AG09319 (cell line): ENCODE measurements around the gene TMEM109.

ENCODE experiments used
- DNase-seq: peaks from one replicate; pipeline ENCODE4 v3.0.0-alpha.2; 2010; ENCODE audit warnings: low read depth; ENCODE audit errors: extremely low read depth
- TF ChIP-seq, protein P1 (sequence below): IDR thresholded peaks from 2 replicates; pipeline ENCODE4 v1.5.1; 2011; ENCODE audit warnings: low read depth, mild to moderate bottlenecking, inconsistent platforms, low read length, moderate library complexity

Gene TMEM109, protein sequence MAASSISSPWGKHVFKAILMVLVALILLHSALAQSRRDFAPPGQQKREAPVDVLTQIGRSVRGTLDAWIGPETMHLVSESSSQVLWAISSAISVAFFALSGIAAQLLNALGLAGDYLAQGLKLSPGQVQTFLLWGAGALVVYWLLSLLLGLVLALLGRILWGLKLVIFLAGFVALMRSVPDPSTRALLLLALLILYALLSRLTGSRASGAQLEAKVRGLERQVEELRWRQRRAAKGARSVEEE

DNA sequence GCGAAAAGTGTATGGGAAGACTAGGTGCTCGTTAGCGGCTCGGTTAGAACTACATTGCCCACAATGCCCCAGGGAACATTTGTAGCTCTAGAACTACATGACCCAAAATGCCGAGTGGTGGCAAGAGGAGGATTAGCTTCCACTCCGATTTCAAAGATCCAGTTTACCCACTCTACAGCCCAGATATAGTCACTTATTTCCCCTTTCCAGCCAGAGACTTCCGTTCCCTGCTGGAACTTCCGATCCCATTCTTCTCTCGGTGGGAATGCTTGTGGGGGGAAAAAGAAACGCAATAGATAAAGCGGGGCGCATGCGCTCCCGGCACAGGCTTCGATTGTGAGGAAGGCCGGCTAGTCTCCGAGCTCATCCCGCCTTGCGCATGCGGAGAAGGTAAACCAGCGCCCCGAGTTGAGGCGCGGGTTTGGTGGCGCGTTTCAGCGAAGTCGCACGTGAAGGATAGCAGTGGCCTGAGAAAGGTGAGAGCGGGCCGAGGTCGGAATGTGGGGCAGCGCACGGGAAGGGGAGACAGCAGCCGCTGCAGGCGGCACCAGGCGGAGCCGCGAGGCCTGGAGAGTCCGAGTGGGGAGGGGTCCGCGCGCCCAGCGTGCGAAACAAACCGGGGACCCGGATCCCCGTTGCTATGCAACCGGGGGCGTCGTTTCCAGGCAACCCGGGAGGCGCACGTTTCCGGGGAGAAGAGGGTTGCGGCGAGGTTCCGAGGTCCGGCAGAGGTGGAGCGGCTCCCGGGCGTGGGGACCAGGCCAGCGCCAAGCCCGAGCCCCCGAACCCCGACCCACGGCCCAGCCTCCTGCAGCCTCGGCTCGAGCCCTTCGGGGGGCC is at the start of gene TMEM109:
Gene TMEM109, plus strand, starts transcription at position 366 of the 840 bp plus-strand sequence. CDS start 5,536 bp downstream, outside the sequence.
- TF ChIP-seq, protein P1, sequence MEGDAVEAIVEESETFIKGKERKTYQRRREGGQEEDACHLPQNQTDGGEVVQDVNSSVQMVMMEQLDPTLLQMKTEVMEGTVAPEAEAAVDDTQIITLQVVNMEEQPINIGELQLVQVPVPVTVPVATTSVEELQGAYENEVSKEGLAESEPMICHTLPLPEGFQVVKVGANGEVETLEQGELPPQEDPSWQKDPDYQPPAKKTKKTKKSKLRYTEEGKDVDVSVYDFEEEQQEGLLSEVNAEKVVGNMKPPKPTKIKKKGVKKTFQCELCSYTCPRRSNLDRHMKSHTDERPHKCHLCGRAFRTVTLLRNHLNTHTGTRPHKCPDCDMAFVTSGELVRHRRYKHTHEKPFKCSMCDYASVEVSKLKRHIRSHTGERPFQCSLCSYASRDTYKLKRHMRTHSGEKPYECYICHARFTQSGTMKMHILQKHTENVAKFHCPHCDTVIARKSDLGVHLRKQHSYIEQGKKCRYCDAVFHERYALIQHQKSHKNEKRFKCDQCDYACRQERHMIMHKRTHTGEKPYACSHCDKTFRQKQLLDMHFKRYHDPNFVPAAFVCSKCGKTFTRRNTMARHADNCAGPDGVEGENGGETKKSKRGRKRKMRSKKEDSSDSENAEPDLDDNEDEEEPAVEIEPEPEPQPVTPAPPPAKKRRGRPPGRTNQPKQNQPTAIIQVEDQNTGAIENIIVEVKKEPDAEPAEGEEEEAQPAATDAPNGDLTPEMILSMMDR, result no peak
- peak; percentile 57 for DNase-seq

DNA sequence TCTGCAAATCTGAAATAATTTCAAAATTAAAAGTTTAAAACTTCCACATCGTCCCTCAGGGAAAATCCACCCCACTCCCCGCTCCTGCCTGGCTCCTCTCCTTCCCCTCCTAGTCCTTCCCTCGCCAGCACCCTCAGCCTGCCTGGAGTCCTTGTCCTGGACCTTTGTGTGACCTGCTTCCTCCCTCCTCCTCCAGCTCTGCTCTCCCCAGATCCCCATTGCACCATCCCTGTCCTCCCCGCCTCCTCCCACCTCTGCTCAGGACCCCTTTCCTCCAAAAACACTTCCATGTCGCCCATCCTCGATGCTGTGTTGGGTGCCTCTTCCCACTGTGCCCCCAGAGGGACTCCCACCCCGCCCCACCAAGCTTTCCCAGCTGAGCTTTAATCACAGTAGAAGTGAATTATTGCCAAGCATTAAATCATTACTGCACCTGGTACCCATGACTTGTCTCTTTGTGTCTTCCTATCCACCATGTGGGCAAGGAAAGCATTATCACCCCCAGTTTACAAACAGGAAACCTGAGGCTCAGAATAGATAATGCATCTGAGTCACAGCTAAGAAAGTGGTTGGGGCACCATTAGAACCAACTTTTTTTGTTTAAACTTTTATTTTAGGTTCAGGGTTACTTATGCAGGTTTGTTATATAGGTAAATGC is 49.0 kb upstream of the TMEM109 start:
- TF ChIP-seq, protein P1, result no peak
- DNase-seq, result no peak

DNA sequence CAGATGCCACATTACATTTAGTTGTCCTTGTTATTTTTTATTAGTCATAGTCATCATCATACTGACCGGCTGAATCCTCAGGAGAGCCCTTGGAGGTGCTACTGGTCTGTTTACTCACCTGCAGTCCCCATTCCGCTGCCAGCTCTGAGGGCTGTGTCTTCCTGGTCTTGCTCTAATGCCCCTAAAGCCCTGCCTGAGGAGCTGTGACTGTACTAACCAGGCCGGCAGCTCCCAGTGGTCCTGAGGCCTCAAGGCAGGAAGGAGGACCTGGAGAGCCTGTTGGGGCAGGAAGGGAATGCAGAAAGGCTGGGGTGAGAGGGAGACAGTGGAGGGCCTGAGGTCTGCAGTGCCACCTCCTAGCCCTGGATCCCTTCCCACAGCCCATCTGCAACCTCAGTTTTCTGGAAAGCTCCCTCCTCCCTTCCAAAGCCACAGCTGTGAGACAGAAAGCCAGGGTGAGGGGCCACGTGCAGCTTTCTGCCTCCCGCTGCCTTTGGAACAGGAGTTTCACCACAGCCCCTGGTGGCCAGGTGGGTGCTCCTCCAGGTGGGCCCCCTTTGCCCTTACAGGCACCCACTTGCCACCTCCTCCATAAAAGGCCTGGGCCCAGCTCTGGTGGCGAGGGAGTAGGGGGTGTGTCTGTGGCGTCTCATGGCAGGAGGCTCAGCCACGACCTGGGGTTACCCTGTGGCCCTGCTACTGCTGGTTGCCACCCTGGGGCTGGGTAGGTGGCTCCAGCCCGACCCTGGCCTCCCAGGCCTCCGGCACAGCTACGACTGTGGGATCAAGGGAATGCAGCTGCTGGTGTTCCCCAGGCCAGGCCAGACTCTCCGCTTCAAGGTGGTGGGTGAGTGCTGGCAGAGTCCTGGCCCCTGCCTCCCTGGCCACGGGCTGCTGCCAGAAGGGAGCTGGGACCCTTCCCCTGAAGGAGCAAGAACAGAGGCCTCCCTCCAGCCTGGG is 46.8 kb upstream of the TMEM109 start, which contains the start of gene ZP1:
Gene ZP1, plus strand, starts transcription at position 632 of the 960 bp plus-strand sequence. Its CDS starts 20 bp downstream, at position 652.
- TF ChIP-seq, protein P1, result no peak
- DNase-seq, result no peak

DNA sequence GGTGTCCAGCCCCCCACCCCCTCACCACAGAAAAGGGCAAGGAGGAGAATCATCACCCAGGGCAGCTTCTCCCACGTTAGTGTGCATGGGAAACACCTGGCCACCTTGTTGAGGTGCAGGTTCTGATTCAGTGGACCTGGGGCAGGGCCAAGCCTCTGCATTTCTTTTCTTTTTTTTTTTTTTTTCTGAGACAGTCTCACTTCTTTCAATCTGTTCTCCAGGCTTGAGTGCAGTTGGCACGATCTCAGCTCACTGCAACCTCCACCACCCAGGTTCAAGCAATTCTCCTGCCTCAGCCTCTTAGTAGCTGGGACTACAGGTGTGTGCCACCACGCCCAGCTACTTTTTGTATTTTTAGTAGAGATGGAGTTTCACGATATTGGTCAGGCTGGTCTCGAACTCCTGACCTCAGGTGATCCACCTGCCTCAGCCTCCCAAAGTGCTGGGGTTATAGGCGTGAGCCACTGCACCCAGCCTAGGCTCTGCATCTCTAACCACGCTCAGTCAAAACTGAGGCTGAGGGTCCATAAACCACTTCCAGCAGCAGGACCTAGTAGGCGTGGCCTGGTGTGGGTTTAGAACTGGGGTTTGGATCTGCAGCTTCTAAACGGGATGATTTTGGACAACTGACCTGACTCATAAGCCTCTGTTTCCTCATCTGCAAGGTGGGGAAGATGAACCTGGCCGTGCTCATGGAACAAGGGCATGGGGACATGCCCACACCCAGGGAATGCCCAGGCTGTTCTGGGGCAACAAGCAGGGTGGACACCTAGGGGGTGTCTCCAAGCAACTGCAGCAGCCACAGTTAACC is 45.9 kb upstream of the TMEM109 start:
- DNase-seq, result no peak
- TF ChIP-seq, protein P1, result no peak

DNA sequence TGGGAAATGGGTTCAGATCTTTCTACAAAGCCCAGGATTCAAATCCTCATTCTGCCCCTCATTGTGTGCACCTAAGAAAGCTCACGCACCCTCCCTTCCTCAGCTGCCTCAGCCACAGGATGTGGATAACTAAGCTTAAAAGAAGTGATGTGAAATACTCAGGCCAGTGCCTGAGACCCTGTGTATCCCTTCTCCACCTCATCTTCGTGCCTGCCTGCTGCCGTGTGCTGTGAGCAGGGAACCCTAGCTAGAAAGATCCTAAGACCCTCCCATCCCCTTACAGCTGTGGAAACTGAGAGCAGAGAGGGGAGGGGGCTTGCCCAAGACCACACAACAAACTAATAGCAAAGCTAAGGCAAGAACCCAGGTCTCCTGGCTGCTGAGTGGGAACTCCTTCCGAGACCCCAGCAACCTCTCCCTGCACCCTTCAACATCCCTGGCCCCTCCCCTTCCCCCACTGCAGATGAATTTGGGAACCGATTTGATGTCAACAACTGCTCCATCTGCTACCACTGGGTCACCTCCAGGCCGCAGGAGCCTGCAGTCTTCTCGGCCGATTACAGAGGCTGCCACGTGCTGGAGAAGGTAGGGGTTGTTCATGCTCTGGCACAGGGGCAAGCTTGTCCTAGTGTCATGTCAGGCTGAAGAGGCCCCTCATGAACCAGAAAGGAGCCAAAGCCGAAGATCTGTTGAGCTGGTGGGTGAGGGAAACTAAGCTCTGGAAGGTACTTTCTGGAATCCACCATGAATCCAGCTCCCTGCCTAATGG is 45.1 kb upstream of the TMEM109 start:
- TF ChIP-seq, protein P1, result no peak
- no peak for DNase-seq
